ENCODE data around the gene HNRNPM.

The HNRNPM gene

DNA sequence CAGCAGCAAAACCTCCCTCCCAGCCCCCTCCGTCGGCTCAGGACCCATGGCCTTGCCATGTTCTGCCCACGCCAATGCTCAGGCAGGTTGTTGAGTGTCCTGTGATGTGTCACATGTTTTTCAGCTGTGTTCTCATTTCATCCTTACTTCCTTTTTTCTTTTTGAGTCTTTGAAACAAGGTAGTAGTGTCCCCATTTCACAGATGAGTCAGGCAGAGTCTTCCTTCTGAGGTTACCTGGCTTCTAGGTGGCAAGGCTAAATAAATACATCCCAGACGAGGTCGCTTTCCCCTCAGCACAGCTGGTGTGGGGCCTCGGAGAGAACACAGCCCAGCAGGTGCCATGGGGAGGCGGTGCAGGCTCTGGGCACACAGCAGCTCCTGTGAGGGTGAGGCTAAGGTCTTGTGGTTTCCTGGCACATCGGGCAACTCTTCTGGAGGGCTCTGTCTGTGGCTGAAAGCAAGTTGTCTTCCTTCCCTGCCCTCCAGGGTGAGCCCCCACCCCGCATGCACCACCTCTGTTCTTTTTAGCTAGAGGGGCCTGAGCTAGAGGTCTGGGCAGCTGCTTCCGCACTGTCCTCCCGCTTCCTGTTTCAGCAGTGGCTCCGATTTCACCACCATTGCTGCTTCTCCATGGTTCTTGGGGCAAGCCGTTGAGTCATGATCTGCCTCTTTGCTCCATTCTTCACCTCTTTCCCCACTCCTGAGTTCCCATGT is 42.5 kb downstream of the HNRNPM start:
- Histone ChIP-seq H3K79me1 (ENCODE audit: low read depth, low read length) (peaks cover 20% of the 10 kb centered on the region), H3K4me3 (ENCODE audit: low read length in 2 of 2) (no peak overlapping the region), H3K18ac (ENCODE audit: low read length) (peak overlapping the region; percentile 93), H3K4ac (ENCODE audit: low read length) (peak overlapping the region; percentile 87), H4K91ac (ENCODE audit: low read depth, low read length, poor library complexity) (peak overlapping the region; percentile 61), H3K9ac (ENCODE audit: low read depth, low read length, poor library complexity) (no peak overlapping the region), H3K4me2 (ENCODE audit: insufficient read depth, low read length, poor library complexity, severe bottlenecking) (no peak overlapping the region), H2BK120ac (ENCODE audit: low read depth, low read length) (no peak overlapping the region), H2BK12ac (ENCODE audit: low read length) (peak overlapping the region; percentile 8), H3K27ac (replicated peaks; ENCODE audit: low read length) (peak overlapping the region; percentile 96), H2BK5ac (ENCODE audit: low read length) (peak overlapping the region; percentile 94), H3K36me3 (replicated peaks in 1 of 2; ENCODE audit: control insufficient read depth in 2 of 2, insufficient read depth in 2 of 2, low read length in 2 of 2) (peaks cover 47 to 84% of the 10 kb centered on the region in 2 donors), H3K23ac (ENCODE audit: low read depth, low read length, poor library complexity) (peak overlapping the region; percentile 49), H2AFZ (ENCODE audit: low read length) (no peak overlapping the region), H3K27me3 (ENCODE audit: control insufficient read depth in 3 of 3, insufficient read depth in 3 of 3, low read depth in 1 of 3, low read length in 3 of 3) (no peaks in the 10 kb centered on the region), H3K4me1 (ENCODE audit: control insufficient read depth in 2 of 2, insufficient read depth in 1 of 2, low read depth in 1 of 2, low read length in 2 of 2) (peaks cover 26 to 38% of the 10 kb centered on the region in 2 donors), H3K9me3 (replicated peaks in 1 of 2; ENCODE audit: control insufficient read depth in 2 of 2, insufficient read depth in 1 of 2, low read depth in 1 of 2, low read length in 2 of 2) (no peaks in the 10 kb centered on the region), H2BK15ac (ENCODE audit: low read length) (peak overlapping the region; percentile 26), H2AK5ac (ENCODE audit: low read depth, low read length) (peak overlapping the region; percentile 87), H3K14ac (ENCODE audit: low read length) (peak overlapping the region; percentile 39), H4K8ac (ENCODE audit: low read depth, low read length) (peak overlapping the region; percentile 84)
- WGBS, 2 donors (ENCODE audit: extremely low coverage in 2 of 2, insufficient read length in 2 of 2, insufficient replicate concordance in 1 of 2): no CpG with 5 or more reads among the region's 13 CpGs
- no peak for DNase-seq (ENCODE audit: low spot score)

- Histone ChIP-seq H3K4me2 (ENCODE audit: insufficient read depth, low read length, poor library complexity, severe bottlenecking) (peak overlapping the region; percentile 20), H2BK15ac (ENCODE audit: low read length) (peak overlapping the region; percentile 26), H2AK5ac (ENCODE audit: low read depth, low read length) (no peak overlapping the region), H2BK5ac (ENCODE audit: low read length) (peak overlapping the region; percentile 99), H3K27me3 (ENCODE audit: control insufficient read depth in 3 of 3, insufficient read depth in 3 of 3, low read depth in 1 of 3, low read length in 3 of 3) (no peaks in the 10 kb centered on the region), H3K79me1 (ENCODE audit: low read depth, low read length) (peaks cover 21% of the 10 kb centered on the region), H3K36me3 (replicated peaks in 1 of 2; ENCODE audit: control insufficient read depth in 2 of 2, insufficient read depth in 2 of 2, low read length in 2 of 2) (peaks cover 40 to 73% of the 10 kb centered on the region in 2 donors), H3K18ac (ENCODE audit: low read length) (peak overlapping the region; percentile 39), H3K9me3 (replicated peaks in 1 of 2; ENCODE audit: control insufficient read depth in 2 of 2, insufficient read depth in 1 of 2, low read depth in 1 of 2, low read length in 2 of 2) (no peaks in the 10 kb centered on the region), H3K27ac (replicated peaks; ENCODE audit: low read length) (peak overlapping the region; percentile 96), H3K4ac (ENCODE audit: low read length) (no peak overlapping the region), H3K14ac (ENCODE audit: low read length) (no peak overlapping the region), H3K9ac (ENCODE audit: low read depth, low read length, poor library complexity) (no peak overlapping the region), H4K8ac (ENCODE audit: low read depth, low read length) (no peak overlapping the region), H2BK120ac (ENCODE audit: low read depth, low read length) (no peak overlapping the region), H2BK12ac (ENCODE audit: low read length) (no peak overlapping the region), H4K91ac (ENCODE audit: low read depth, low read length, poor library complexity) (no peak overlapping the region), H3K4me3 (ENCODE audit: low read length in 2 of 2) (no peak overlapping the region), H3K4me1 (ENCODE audit: control insufficient read depth in 2 of 2, insufficient read depth in 1 of 2, low read depth in 1 of 2, low read length in 2 of 2) (peaks cover 26 to 38% of the 10 kb centered on the region in 2 donors), H3K23ac (ENCODE audit: low read depth, low read length, poor library complexity) (no peak overlapping the region), H2AFZ (ENCODE audit: low read length) (no peak overlapping the region)
- no CpG with 5 or more reads among the region's 15 CpGs for WGBS, 2 donors (ENCODE audit: extremely low coverage in 2 of 2, insufficient read length in 2 of 2, insufficient replicate concordance in 1 of 2)
- DNase-seq (ENCODE audit: low spot score): peak; percentile 75
Observed at GRCh38 chr19:8488365-8488764, 43.6 kb downstream of the HNRNPM start.

DNA sequence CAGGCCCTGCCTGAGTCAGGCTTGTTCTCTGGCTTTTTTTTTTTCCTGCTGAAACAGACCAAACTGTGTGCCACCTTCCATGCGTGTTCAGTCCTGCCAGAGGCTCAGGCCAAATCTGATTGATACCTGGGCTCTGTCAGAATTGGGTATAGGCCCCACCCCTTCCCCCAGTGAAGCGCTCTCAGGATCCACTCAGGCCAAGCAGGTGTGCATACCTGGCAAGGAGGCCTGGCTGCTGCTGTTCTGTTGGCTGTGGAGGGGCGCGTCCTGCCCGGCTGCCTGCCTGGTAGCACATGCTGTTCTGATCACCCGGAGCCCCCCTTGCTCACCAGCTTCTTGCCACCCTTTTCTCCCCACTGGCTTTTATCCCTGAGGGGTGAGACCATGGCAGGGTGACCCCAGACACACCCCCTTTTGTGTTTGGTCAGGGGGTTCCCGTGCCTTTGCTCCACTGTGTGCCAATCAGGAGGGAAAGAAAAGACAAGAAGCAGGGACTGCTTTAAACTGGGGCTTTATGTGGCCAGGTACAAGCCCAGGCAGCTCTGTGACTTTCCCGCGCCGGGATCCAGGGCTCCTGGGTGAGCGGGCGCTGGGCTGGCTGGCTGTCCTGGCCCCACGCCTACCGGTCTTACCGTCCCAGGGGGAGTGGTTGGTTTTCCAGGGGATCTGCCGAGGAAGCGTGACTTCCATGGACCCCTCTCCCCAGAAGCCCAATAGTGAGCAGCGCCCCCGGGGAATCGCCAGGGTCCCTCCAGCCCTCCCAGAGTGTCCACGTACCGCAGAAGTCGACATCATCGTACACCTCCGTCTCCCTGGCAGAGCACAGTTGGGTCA is 45.0 kb downstream of the HNRNPM start:
- no peaks in the 10 kb centered on the region for H3K9me3 ChIP-seq (replicated peaks in 1 of 2; ENCODE audit: control insufficient read depth in 2 of 2, insufficient read depth in 1 of 2, low read depth in 1 of 2, low read length in 2 of 2)
- peak overlapping the region; percentile 88 for H2AK5ac ChIP-seq (ENCODE audit: low read depth, low read length)
- no CpG with 5 or more reads among the region's 25 CpGs for whole genome bisulfite sequencing, 2 donors (ENCODE audit: extremely low coverage in 2 of 2, insufficient read length in 2 of 2, insufficient replicate concordance in 1 of 2)
- peak overlapping the region; percentile 95 for H3K23ac ChIP-seq (ENCODE audit: low read depth, low read length, poor library complexity)
- no peaks in the 10 kb centered on the region for H3K27me3 ChIP-seq (ENCODE audit: control insufficient read depth in 3 of 3, insufficient read depth in 3 of 3, low read depth in 1 of 3, low read length in 3 of 3)
- no peak overlapping the region for H3K4me3 ChIP-seq (ENCODE audit: low read length in 2 of 2)
- peak overlapping the region; percentile 71 for H3K14ac ChIP-seq (ENCODE audit: low read length)
- peak overlapping the region; percentile 86 for H3K9ac ChIP-seq (ENCODE audit: low read depth, low read length, poor library complexity)
- peak overlapping the region; percentile 75 for H2BK12ac ChIP-seq (ENCODE audit: low read length)
- H2BK120ac ChIP-seq (ENCODE audit: low read depth, low read length): peak overlapping the region; percentile 99
- peak overlapping the region; percentile 99 for H2BK5ac ChIP-seq (ENCODE audit: low read length)
- H3K4me1 ChIP-seq (ENCODE audit: control insufficient read depth in 2 of 2, insufficient read depth in 1 of 2, low read depth in 1 of 2, low read length in 2 of 2): peaks cover 31 to 42% of the 10 kb centered on the region in 2 donors
- peaks cover 16% of the 10 kb centered on the region for H3K79me1 ChIP-seq (ENCODE audit: low read depth, low read length)
- H4K8ac ChIP-seq (ENCODE audit: low read depth, low read length): peak overlapping the region; percentile 99
- peak overlapping the region; percentile 14 for H3K4me2 ChIP-seq (ENCODE audit: insufficient read depth, low read length, poor library complexity, severe bottlenecking)
- peak overlapping the region; percentile 70 for H2BK15ac ChIP-seq (ENCODE audit: low read length)
- peak overlapping the region; percentile 65 for H4K91ac ChIP-seq (ENCODE audit: low read depth, low read length, poor library complexity)
- no peak overlapping the region for H2AFZ ChIP-seq (ENCODE audit: low read length)
- H3K36me3 ChIP-seq (replicated peaks in 1 of 2; ENCODE audit: control insufficient read depth in 2 of 2, insufficient read depth in 2 of 2, low read length in 2 of 2): peaks cover 31 to 59% of the 10 kb centered on the region in 2 donors
- H3K4ac ChIP-seq (ENCODE audit: low read length): peak overlapping the region; percentile 89
- no peak for DNase-seq (ENCODE audit: low spot score)
- peak overlapping the region; percentile 98 for H3K18ac ChIP-seq (ENCODE audit: low read length)
- H3K27ac ChIP-seq (replicated peaks; ENCODE audit: low read length): peak overlapping the region; percentile 96

DNA sequence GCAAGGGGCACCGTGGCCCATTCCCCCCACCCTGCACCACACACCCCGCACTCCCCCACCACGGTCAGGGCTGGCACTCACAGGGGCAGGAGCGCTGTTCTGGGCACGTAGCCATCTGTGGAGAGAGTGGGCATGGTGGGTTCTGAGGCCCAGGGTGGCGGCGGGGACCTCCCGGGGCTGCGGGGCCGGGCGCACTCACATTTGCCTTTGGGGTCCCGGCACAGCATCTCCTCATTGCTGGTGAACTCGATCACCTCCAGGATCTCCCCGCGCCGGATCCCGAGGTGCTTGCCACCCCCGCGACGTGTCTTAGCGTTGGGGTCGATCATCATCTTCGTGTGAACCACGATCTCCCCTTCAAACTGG is 45.6 kb downstream of the HNRNPM start:
- peak overlapping the region; percentile 75 for H2BK12ac ChIP-seq (ENCODE audit: low read length)
- WGBS, 2 donors (ENCODE audit: extremely low coverage in 2 of 2, insufficient read length in 2 of 2, insufficient replicate concordance in 1 of 2): no CpG with 5 or more reads among the region's 24 CpGs
- H3K14ac ChIP-seq (ENCODE audit: low read length): peak overlapping the region; percentile 71
- H3K9me3 ChIP-seq (replicated peaks in 1 of 2; ENCODE audit: control insufficient read depth in 2 of 2, insufficient read depth in 1 of 2, low read depth in 1 of 2, low read length in 2 of 2): no peaks in the 10 kb centered on the region
- peak overlapping the region; percentile 65 for H4K91ac ChIP-seq (ENCODE audit: low read depth, low read length, poor library complexity)
- peak overlapping the region; percentile 89 for H3K4ac ChIP-seq (ENCODE audit: low read length)
- peak overlapping the region; percentile 82 for H4K8ac ChIP-seq (ENCODE audit: low read depth, low read length)
- no peaks in the 10 kb centered on the region for H3K27me3 ChIP-seq (ENCODE audit: control insufficient read depth in 3 of 3, insufficient read depth in 3 of 3, low read depth in 1 of 3, low read length in 3 of 3)
- peak overlapping the region; percentile 13 for H2BK15ac ChIP-seq (ENCODE audit: low read length)
- peak overlapping the region; percentile 99 for H2BK120ac ChIP-seq (ENCODE audit: low read depth, low read length)
- no peak overlapping the region for H3K4me3 ChIP-seq (ENCODE audit: low read length in 2 of 2)
- peak overlapping the region; percentile 95 for H3K23ac ChIP-seq (ENCODE audit: low read depth, low read length, poor library complexity)
- H2AK5ac ChIP-seq (ENCODE audit: low read depth, low read length): peak overlapping the region; percentile 88
- H3K18ac ChIP-seq (ENCODE audit: low read length): peak overlapping the region; percentile 98
- no peak overlapping the region for H3K27ac ChIP-seq (replicated peaks; ENCODE audit: low read length)
- H3K4me1 ChIP-seq (ENCODE audit: control insufficient read depth in 2 of 2, insufficient read depth in 1 of 2, low read depth in 1 of 2, low read length in 2 of 2): peaks cover 31 to 42% of the 10 kb centered on the region in 2 donors
- no peak for DNase-seq (ENCODE audit: low spot score)
- no peak overlapping the region for H3K4me2 ChIP-seq (ENCODE audit: insufficient read depth, low read length, poor library complexity, severe bottlenecking)
- no peak overlapping the region for H2AFZ ChIP-seq (ENCODE audit: low read length)
- H3K36me3 ChIP-seq (replicated peaks in 1 of 2; ENCODE audit: control insufficient read depth in 2 of 2, insufficient read depth in 2 of 2, low read length in 2 of 2): peaks cover 27 to 53% of the 10 kb centered on the region in 2 donors
- H3K9ac ChIP-seq (ENCODE audit: low read depth, low read length, poor library complexity): peak overlapping the region; percentile 86
- H2BK5ac ChIP-seq (ENCODE audit: low read length): peak overlapping the region; percentile 99
- peaks cover 16% of the 10 kb centered on the region for H3K79me1 ChIP-seq (ENCODE audit: low read depth, low read length)

Data from neuronal stem cell (in vitro differentiated cells).